Spleen (tissue), 11 donors: ENCODE measurements around the gene PITRM1. TPM values are rescaled to one million over a fixed set of nuclear protein-coding genes. Genes with fewer than 3 reads are reported as not detected.

Source experiments
- DNase-seq: peaks from one replicate; pipeline ENCODE4 v3.0.0-alpha.2; 2020
- H3K27ac ChIP-seq, 8 donors: fragments of 200-600 bp; sonication (generic) in 7 of 8; 1 replicate in 4 of 8; 2 replicates in 4 of 8; pipeline versions ENCODE4 v1.5.0 to v1.8.0; 2016 to 2021; ENCODE audit warnings: inconsistent platforms in 4 of 8, mild to moderate bottlenecking in 4 of 8, moderate library complexity in 1 of 8
- H3K27me3 ChIP-seq, 7 donors: fragments of 200-600 bp; sonication (generic) in 6 of 7; replicated peaks in 1 of 7; 1 replicate in 4 of 7; 2 replicates in 3 of 7; pipeline versions ENCODE4 v1.5.0 to v1.8.0; 2016 to 2021; ENCODE audit warnings: inconsistent platforms in 3 of 7, mild to moderate bottlenecking in 1 of 7
- H3K36me3 ChIP-seq, 6 donors: fragments of 200-600 bp; sonication (generic) in 5 of 6; 1 replicate in 4 of 6; 2 replicates in 2 of 6; pipeline versions ENCODE4 v1.5.0 to v1.8.0; 2016 to 2021; ENCODE audit warnings: inconsistent platforms in 2 of 6
- H3K4me1 ChIP-seq, 6 donors: fragments of 200-600 bp; sonication (generic) in 5 of 6; 1 replicate in 3 of 6; 2 replicates in 3 of 6; pipeline versions ENCODE4 v1.5.0 to v1.8.0; 2016 to 2021; ENCODE audit warnings: inconsistent platforms in 3 of 6
- H3K4me3 ChIP-seq, 8 donors: fragments of 200-600 bp; sonication (generic) in 7 of 8; 1 replicate in 4 of 8; 2 replicates in 4 of 8; pipeline versions ENCODE4 v1.5.0 to v1.8.0; 2016 to 2021; ENCODE audit warnings: inconsistent platforms in 4 of 8, mild to moderate bottlenecking in 4 of 8, moderate library complexity in 2 of 8
- H3K9me3 ChIP-seq, 8 donors: fragments of 200-600 bp; sonication (generic) in 7 of 8; 1 replicate in 4 of 8; 2 replicates in 4 of 8; pipeline versions ENCODE4 v1.5.0 to v1.8.0; 2016 to 2021; ENCODE audit warnings: inconsistent platforms in 4 of 8
- POLR2A ChIP-seq, 3 donors: fragments of 450-650 bp; IDR thresholded peaks; one replicate each; pipeline ENCODE4 v1.5.1; 2017; ENCODE audit warnings: antibody characterized with exemption in 3 of 3, mild to moderate bottlenecking in 1 of 3
- POLR2AphosphoS5 ChIP-seq, 3 donors: sonication (generic); formaldehyde crosslinking; IDR thresholded peaks; one replicate each; pipeline ENCODE4 v1.5.1; 2017; ENCODE audit warnings: antibody characterized with exemption in 3 of 3
- WGBS, 5 donors: extraction: QIAGEN DNeasy Blood & Tissue Kit in 3 of 5; methylation state at CpG; one replicate each; pipeline versions ENCODE4 v1.1.5 to v1.1.7; 2013 to 2018; 5-methylcytosine and 5-hydroxymethylcytosine counted together
- intact Hi-C: fragments of 100-400 bp; cut with DNase I; formaldehyde crosslinking; loops from one replicate; pipeline ENCODE4 v1.15.0; 2023; ENCODE audit warnings: low total_unique reads
- polyA plus RNA-seq, 3 donors: library from polyadenylated mRNA; stranded (reverse); fragments of 200-250 nt; gene quantifications; one replicate each; pipeline ENCODE4 v1.2.1, GENCODE V29; 2013
- total RNA-seq, 7 donors: library from RNA; depleted of rRNA in 3 of 7; stranded (reverse); fragments of >200 nt in 3 of 7; fragmentation: NEBNext Ultra II Directional in 4 of 7; extraction: Animal tissue kit (Norgen Biotek cat#: 25700) in 4 of 7; gene quantifications; one replicate each; pipeline versions ENCODE4 v1.1.0 to v1.2.1, GENCODE V29; 2016 to 2021
- TF ChIP-seq, protein P1 (sequence below), 11 experiments: fragments of 200-600 bp in 7 of 11; fragments of 450-650 bp in 4 of 11; sonication (generic) in 4 of 11; IDR thresholded peaks in 8 of 11; conservative IDR thresholded peaks in 3 of 11; 1 replicate in 7 of 11; 2 replicates in 4 of 11; pipeline versions ENCODE4 v1.4.0 to v1.8.0; 2016 to 2021; ENCODE audit warnings: antibody characterized with exemption in 11 of 11, inconsistent platforms in 4 of 11, mild to moderate bottlenecking in 1 of 11
- donor health status: healthy with polysubstance abuse.
- donor health status: DM: no; HTN: no; CAD: no; lungs with moderate emphysema.
- donor health status: DM: no; HTN: no; CAD: no.
- donor health status: Bipolar disorder and iron deficiency.
- donor health status: healthy.
- donor health status: DM: no; HTN: no; CAD: no.
- donor health status: DM: yes; HTN: yes; CAD: no.

Gene PITRM1
- total and polyA plus RNA-seq, 10 donors: 38.5 to 63.2 (median 52.0) TPM

DNA sequence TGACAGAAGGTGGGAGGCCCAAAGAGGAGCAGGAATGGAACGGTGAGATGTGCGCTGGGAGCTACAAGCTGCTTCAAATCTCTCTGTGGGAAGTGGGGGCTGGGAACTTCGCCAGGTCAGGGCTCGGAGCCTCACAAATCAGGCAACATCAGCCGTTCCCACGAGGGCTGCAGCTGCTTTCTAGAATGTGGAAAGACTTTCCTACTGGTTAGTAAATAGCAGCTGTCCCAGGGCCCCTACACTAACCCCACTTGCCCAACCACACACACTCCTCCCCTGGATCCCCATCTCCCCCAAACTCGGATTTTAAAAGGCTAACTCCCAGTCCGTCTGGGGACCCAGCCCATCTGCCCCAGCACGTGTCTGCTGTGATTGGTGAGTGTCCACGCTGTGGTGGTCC is 40.6 kb upstream of the PITRM1 start:
- 57 to 76% (median 71%) methylated on average over 10 of the region's 10 CpGs for WGBS, 5 donors
- Histone ChIP-seq H3K27me3 (no peaks in the 10 kb centered on the region), H3K4me3 (no peak overlapping the region), H3K4me1 (peaks cover 0 to 9% (median 2%) of the 10 kb centered on the region in 6 donors), H3K9me3 (no peaks in the 10 kb centered on the region), H3K27ac (no peak overlapping the region), H3K36me3 (no peaks in the 10 kb centered on the region)
- TF ChIP-seq POLR2A (IDR thresholded peaks at IDR 0.05): no peak
- TF ChIP-seq, protein P1, sequence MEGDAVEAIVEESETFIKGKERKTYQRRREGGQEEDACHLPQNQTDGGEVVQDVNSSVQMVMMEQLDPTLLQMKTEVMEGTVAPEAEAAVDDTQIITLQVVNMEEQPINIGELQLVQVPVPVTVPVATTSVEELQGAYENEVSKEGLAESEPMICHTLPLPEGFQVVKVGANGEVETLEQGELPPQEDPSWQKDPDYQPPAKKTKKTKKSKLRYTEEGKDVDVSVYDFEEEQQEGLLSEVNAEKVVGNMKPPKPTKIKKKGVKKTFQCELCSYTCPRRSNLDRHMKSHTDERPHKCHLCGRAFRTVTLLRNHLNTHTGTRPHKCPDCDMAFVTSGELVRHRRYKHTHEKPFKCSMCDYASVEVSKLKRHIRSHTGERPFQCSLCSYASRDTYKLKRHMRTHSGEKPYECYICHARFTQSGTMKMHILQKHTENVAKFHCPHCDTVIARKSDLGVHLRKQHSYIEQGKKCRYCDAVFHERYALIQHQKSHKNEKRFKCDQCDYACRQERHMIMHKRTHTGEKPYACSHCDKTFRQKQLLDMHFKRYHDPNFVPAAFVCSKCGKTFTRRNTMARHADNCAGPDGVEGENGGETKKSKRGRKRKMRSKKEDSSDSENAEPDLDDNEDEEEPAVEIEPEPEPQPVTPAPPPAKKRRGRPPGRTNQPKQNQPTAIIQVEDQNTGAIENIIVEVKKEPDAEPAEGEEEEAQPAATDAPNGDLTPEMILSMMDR (IDR thresholded peaks at IDR 0.05 in 8 of 11, conservative IDR thresholded peaks at IDR 0.05 in 3 of 11): no peak
- no peak for TF ChIP-seq POLR2AphosphoS5 (IDR thresholded peaks at IDR 0.05)
- intact Hi-C loops: no loop called here
- no peak for DNase-seq

DNA sequence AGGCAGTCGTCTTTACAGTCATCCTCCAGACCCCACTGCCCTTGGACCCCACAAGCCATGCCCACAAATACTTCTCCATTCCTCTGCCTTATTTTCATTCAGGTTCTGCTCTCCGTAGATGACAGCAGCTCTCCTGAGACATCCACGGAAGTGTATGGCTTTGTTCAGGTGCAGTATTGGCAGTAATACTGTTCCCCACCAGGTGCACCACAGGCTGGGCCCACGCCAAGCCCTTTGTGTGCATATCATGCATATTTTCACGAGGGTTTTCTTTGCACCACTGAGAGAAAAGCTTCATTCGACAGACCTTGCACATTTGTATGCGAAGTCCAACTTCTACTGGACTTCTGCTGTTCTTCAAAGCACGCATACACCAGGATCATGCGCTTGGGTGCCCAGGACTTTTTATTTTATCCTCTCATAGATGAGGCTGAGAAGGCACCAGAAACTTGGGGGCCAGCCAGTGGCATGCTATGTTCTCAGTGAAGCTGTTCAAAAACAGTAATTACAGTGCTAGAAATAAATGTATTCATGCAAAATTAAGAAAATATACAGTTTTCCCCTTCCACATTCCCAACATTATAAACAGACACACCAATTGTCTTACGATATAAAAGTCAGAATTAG is 37.8 kb upstream of the PITRM1 start:
- H3K36me3 ChIP-seq: no peaks in the 10 kb centered on the region
- DNase-seq: no peak
- H3K4me1 ChIP-seq: peaks cover 0 to 10% (median 2%) of the 10 kb centered on the region in 6 donors
- intact Hi-C loops: no loop called here
- H3K27me3 ChIP-seq: peaks cover 0 to 13% (median 0%) of the 10 kb centered on the region in 7 donors
- no peak overlapping the region for H3K27ac ChIP-seq
- TF ChIP-seq, protein P1 (IDR thresholded peaks at IDR 0.05 in 8 of 11, conservative IDR thresholded peaks at IDR 0.05 in 3 of 11): no peak
- H3K4me3 ChIP-seq: no peak overlapping the region
- no peaks in the 10 kb centered on the region for H3K9me3 ChIP-seq
- 71 to 85% (median 75%) methylated on average over 10 of the region's 10 CpGs for WGBS, 5 donors

DNA sequence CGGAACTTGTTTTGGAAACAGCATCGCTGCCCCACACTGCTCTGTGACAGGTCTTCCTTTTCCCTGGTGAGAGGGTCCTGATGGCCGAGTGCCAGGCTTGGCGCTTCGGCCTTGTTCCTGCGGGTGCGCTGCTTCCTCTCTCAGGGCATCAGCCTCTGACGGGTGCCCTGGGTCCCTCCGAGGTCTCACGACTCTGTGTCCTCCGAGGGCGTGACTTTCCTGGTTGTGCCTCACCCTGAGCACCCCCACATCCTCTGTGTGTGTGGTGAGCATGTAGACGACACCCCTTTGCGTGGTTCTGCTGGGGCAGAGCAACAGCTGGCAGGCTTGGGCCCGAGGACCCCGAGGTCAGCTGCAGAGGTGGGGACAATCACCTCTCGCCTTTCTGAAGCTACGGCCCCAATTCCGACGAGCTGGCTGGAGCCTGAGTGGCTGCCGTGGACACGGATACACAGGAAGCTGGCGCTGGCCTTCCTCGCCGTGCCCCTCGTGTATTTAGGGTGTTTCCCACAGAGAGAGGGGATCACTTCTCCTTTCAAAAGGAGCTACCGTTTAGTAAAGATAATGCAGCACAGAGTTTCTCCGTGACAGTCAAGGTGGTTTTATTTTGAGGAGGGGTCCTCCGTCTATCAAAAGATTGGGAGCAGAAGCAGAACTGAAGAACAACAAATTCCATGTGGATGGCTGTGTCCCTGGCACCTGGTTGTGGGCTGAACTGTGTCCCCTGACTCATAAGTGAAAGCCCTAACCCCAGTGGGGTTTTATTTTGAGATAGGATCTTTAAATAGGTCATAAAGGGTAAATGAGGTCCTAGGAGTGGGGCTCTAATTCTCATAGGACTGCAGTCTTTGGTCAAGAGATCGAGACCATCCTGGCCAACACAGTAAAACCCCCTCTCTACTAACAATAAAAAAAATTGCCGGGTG is 36.2 kb upstream of the PITRM1 start:
- WGBS, 5 donors: 53 to 77% (median 59%) methylated on average over 17 to 31 of the region's 31 CpGs
- H3K4me3 ChIP-seq: peak overlapping the region in 1 of 8 donors; percentile 36
- TF ChIP-seq POLR2AphosphoS5 (IDR thresholded peaks at IDR 0.05): peak in 2 of 3 donors; percentile 29 to 65
- TF ChIP-seq POLR2A (IDR thresholded peaks at IDR 0.05): no peak
- peak; percentile 82 for DNase-seq
- peak overlapping the region in 1 of 8 donors; percentile 28 for H3K27ac ChIP-seq
- peaks cover 0 to 13% (median 0%) of the 10 kb centered on the region in 7 donors for H3K27me3 ChIP-seq
- H3K36me3 ChIP-seq: no peaks in the 10 kb centered on the region
- intact Hi-C loops: no loop called here
- H3K4me1 ChIP-seq: peaks cover 0 to 10% (median 2%) of the 10 kb centered on the region in 6 donors
- no peaks in the 10 kb centered on the region for H3K9me3 ChIP-seq

DNA sequence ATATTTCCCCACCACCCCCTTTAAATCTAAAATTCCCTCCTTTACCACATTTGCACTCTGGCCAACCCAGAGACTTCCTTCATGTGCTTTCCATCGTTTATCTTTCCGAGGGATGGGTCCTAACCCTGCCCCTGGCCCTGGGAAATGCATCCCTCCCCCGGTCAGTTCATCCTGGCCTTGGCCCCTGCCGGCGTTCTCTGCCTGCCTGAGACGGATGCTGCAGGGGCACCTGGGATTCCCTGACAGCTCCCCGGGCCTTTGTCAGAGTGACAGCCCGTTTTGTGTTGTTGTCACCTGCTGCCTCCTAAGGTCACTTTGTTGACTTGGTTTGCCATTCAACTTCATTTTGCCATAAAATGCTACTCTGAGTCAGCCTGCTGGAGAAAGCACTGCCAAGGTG is 34.8 kb upstream of the PITRM1 start:
- intact Hi-C loops: no loop called here
- TF ChIP-seq POLR2AphosphoS5 (IDR thresholded peaks at IDR 0.05) (no peak), POLR2A (IDR thresholded peaks at IDR 0.05) (no peak)
- TF ChIP-seq, protein P1 (IDR thresholded peaks at IDR 0.05 in 8 of 11, conservative IDR thresholded peaks at IDR 0.05 in 3 of 11): no peak
- DNase-seq: no peak
- Histone ChIP-seq H3K4me1 (peaks cover 0 to 10% (median 2%) of the 10 kb centered on the region in 6 donors), H3K27ac (no peak overlapping the region), H3K9me3 (no peaks in the 10 kb centered on the region), H3K4me3 (no peak overlapping the region), H3K27me3 (peaks cover 0 to 13% (median 0%) of the 10 kb centered on the region in 7 donors), H3K36me3 (no peaks in the 10 kb centered on the region)
- WGBS, 5 donors: 66 to 85% (median 71%) methylated on average over 8 of the region's 8 CpGs
